A172 (cell line): ENCODE results near the gene SPATA18. TPM values are rescaled to one million over a fixed set of nuclear protein-coding genes. Genes with fewer than 3 reads are reported as not detected.
"Not testable (repeated sequence)": the region's sequence is repeated elsewhere in the genome, so short reads cannot be mapped to it uniquely, and the experiment has no call there.

Experiments
- DNase-seq: peaks from one replicate; pipeline ENCODE4 v3.0.0-alpha.2; 2015; ENCODE audit warnings: low spot score
- total RNA-seq: library from RNA; depleted of rRNA; stranded (reverse); fragments of >200 nt; shearing (Covaris generic); gene quantifications from 2 replicates; pipeline ENCODE4 v1.2.3, GENCODE V29; 2014; rRNA removed

The SPATA18 gene
- total RNA-seq, 1 experiment from 2014 or later = not detected

- DNase-seq = no peak
These were observed 55.1 kb downstream of the SPATA18 start for GRCh38 chr4:52106191-52106590.

- no peak for DNase-seq
These were observed 55.6 kb downstream of the SPATA18 start for GRCh38 chr4:52106660-52107059.

GRCh38 chr4:52107336-52107735 lies 56.2 kb downstream of the SPATA18 start:
- DNase-seq = no peak

GRCh38 chr4:52107745-52108144 lies 56.6 kb downstream of the SPATA18 start:
- DNase-seq = no peak

GRCh38 chr4:52110171-52110570 lies 59.1 kb downstream of the SPATA18 start:
- DNase-seq = no peak

GRCh38 chr4:52111995-52112394 lies 60.9 kb downstream of the SPATA18 start:
- DNase-seq = no peak

GRCh38 chr4:52112411-52112810 lies 61.3 kb downstream of the SPATA18 start:
- DNase-seq = no peak

GRCh38 chr4:52116641-52117040 lies 65.5 kb downstream of the SPATA18 start:
- no peak for DNase-seq

GRCh38 chr4:52126226-52126625 lies 75.1 kb downstream of the SPATA18 start:
- no peak for DNase-seq

- no peak for DNase-seq
These were observed 75.9 kb downstream of the SPATA18 start for GRCh38 chr4:52126966-52127365.

GRCh38 chr4:52135171-52135570 lies 84.1 kb downstream of the SPATA18 start:
- DNase-seq = no peak

- not testable (repeated sequence) for DNase-seq
These were observed 86.0 kb downstream of the SPATA18 start for GRCh38 chr4:52137152-52137551.

- no peak for DNase-seq
These were observed 91.7 kb downstream of the SPATA18 start for GRCh38 chr4:52142816-52143215.

GRCh38 chr4:52143815-52144214 lies 92.7 kb downstream of the SPATA18 start:
- no peak for DNase-seq

GRCh38 chr4:52144372-52144771 lies 93.3 kb downstream of the SPATA18 start:
- no peak for DNase-seq

Other genes starting within 250 kb of the SPATA18 start
- gene DCUN1D4, start 208.2 kb upstream of the SPATA18 start, total RNA-seq = 33.6 and 51.4 TPM in 2 replicates
- gene LRRC66, start 30.9 kb upstream of the SPATA18 start, total RNA-seq = 0.24 TPM in 1 of 2 replicates, not detected in the other
- gene SGCB, start 13.0 kb upstream of the SPATA18 start, total RNA-seq = 20.5 and 30.4 TPM in 2 replicates